GM12873 (cell line): ENCODE data around the gene SRMS.

Experiments
- TF ChIP-seq, protein P1 (sequence below): IDR thresholded peaks from 2 replicates; pipeline ENCODE4 v1.5.1; 2012; ENCODE audit warnings: low read depth, mild to moderate bottlenecking, moderate library complexity, low read length, control low read depth; ENCODE audit not compliant: insufficient read depth; ENCODE audit errors: missing control alignments

Gene SRMS

DNA sequence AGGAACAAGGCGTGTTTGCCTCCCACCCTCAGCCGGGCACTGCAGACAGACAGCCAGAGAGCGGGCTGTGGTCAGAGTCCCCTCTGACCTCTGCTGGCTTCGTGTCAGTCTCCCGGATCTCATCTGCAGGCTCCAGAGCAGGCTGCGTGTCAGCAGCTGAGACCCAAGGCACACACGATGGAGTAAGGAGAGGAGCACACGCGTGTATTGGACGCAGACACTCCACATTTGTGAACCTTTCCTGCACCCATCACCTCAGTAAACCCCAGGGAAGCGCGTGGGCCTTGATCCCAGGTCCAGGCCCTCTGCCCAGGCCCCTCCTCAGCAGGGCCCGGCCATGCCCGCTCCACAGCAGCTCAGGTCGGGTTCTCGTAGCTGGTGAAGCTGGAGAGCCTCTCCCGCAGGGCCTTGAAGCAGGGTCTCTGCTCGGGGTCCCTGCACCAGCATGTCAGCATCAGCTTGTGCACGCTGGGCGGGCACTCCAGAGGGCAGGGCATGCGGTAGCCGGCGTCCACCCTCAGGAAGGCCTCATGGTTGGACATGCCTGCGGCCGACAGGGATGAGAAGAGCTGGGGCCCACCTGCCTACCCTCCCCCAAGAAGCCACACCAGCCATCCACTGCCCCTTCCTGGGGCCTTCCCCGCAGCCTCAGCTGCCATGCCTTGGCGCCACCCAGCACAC is 18.2 kb downstream of the SRMS start:
- TF ChIP-seq, protein P1, sequence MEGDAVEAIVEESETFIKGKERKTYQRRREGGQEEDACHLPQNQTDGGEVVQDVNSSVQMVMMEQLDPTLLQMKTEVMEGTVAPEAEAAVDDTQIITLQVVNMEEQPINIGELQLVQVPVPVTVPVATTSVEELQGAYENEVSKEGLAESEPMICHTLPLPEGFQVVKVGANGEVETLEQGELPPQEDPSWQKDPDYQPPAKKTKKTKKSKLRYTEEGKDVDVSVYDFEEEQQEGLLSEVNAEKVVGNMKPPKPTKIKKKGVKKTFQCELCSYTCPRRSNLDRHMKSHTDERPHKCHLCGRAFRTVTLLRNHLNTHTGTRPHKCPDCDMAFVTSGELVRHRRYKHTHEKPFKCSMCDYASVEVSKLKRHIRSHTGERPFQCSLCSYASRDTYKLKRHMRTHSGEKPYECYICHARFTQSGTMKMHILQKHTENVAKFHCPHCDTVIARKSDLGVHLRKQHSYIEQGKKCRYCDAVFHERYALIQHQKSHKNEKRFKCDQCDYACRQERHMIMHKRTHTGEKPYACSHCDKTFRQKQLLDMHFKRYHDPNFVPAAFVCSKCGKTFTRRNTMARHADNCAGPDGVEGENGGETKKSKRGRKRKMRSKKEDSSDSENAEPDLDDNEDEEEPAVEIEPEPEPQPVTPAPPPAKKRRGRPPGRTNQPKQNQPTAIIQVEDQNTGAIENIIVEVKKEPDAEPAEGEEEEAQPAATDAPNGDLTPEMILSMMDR = no peak

DNA sequence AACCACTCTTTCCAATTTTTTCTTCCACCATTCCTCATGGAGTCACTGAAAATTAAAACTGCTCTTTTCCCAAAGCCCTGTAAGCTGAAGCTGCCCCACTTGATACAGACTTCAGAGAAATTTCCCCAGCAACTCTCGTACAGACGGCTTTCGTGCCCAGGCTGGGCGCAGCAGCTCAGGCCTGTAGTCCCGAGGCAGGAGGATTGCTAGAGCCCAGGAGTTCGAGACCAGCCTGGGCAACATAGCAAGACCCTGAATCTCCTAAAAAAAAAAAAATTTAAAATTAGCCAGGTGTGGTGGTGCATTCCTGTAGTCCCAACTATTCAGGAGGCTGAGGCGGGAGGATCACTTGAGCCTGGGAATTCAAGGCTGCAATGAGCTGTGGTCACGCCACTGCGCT is 20.4 kb downstream of the SRMS start:
- TF ChIP-seq, protein P1 = no peak

DNA sequence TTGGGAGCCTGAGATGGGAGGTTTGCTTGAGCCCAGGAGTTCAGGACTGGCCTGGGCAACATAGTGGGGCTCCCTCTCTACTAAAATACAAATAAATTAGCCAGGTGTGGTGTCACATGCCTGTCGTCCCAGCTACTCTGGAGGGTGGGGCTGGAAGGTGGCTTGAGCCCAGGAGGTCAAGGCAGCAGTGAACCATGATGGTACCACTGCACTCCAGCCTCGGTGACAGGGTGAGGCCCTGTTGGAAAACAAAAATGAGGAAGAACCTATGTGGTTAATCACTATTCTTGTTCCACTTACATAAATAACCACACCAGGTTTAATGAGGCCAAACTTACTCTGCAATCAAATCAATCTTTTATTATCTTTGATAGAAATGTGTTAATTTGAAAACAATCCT is 21.6 kb downstream of the SRMS start:
- TF ChIP-seq, protein P1 = no peak

DNA sequence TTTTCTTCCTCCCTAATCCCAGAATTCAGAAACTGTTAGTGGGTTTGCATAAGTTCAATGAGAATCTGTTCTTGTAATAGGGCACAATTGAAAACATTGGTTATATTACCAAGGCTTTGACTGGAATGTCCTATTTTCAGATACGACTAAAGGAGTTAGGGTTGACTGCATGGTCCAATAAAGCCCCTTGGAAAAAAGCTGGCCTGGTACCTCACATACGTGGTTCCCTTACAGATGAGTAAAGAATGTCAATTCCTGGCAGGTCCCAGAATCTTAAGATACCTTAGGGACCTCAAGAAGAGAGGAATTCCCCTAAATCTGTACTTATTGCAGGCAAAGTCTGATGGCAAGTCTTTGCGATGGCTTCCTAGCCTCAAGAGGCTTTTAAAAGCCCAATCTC is 22.4 kb downstream of the SRMS start:
- TF ChIP-seq, protein P1 = no peak

DNA sequence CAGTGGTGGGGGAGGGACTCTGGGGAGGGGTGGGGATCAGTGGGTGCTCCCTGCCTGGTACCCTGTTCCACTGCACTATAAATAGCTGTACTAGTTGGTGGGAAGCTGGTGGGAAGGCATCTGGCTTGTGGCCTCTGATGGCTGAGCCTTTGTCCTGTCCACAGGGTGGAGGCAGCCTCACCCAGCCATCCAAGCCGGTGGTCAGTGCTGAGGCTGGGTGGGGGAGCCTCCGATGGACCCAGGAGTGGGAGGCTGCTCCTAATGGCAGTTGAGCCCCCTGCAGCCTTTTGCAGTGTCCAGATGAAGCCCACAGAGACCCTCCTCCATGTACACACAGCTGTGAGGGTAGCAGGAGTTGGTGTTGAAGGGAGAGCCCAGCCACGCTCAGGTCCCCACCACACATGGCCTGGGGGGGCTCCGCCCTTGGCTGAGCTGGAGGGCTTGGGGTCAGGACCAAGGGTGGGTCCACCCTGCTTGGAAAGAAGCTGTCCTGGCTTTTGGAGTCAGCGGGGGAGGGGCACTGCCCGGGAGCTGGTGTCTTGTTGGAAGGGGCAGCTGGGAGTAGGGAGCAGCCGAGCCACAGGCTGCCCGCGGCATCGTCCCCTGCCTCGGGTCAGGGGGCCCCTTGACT is 24.5 kb downstream of the SRMS start:
- TF ChIP-seq, protein P1 = no peak

DNA sequence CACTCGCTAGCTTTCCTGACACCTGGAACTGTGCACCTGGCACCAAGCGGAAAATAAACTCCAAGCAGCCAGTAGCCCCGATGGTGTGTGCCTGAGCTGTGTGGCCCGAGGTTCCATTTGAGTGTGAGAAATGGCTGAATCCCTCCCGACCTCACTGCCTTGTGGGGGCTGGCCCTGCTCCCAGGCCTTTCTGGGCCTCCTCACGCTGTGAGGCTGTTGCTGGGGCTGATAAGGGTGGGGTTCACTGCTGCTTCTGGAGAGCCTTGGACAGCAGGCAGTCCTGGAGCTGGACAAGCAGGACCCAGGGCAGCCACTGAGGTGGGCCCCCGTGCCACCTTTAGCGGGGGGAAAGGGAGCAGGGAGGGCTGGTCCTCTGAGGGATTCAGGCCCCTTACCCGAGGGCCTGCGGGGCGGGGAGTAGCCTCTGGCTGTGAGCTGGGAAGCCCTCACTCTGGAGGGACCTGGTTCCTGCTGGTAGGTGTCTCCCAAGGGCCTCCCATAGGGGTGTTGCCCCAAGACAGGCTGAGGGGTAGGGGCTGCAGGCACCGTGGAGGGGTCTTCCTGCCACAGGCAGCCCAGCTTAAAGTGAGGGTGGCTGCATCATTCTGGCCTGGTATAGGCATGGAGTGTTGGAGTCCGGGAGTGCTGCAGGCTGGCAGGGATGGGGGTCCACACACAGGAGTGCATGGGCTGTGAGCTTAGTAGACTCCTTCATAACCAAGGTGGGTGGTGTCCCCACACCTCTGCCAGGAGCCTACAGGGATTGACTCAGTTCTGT is 25.3 kb downstream of the SRMS start:
- TF ChIP-seq, protein P1 = no peak

DNA sequence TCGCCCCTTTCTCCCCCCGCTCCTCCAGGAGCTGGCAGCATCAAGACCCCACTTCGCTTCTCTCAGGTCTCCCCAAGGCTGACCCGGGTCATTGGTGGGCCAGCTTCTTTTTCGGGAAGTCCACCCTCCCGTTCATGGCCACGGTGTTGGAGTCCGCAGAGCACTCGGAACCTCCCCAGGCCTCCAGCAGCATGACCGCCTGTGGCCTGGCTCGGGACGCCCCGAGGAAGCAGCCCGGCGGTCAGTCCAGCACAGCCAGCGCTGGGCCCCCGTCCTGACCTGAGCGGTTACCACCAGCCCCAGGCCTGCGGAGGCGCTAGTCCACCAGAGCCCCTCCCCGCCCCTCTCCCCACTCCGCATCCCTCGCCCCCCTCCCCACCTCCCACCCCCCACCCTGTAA is 25.9 kb downstream of the SRMS start:
- TF ChIP-seq, protein P1 = no peak
